HT1080 (cell line): ENCODE data around the gene KIF2C. TPM values are rescaled to one million over a fixed set of nuclear protein-coding genes. Genes with fewer than 3 reads are reported as not detected.
"Not testable (repeated sequence)": the region's sequence is repeated elsewhere in the genome, so short reads cannot be mapped to it uniquely, and the experiment has no call there.

Experiments
- DNase-seq: peaks from one replicate; pipeline ENCODE4 v3.0.0-alpha.2; 2015; ENCODE audit warnings: low read depth
- small RNA-seq: library from RNA; depleted of rRNA; stranded (forward); fragments of <200 nt; gene quantifications from one replicate; pipeline ENCODE3, GENCODE V24; 2014
- total RNA-seq: library from RNA; depleted of rRNA; stranded (reverse); fragments of >200 nt; shearing (Covaris generic); gene quantifications from 2 replicates; pipeline ENCODE4 v1.2.3, GENCODE V29; 2014; rRNA removed

Gene KIF2C
- total RNA-seq, 1 experiment from 2014 or later, result 75.6 TPM

DNA sequence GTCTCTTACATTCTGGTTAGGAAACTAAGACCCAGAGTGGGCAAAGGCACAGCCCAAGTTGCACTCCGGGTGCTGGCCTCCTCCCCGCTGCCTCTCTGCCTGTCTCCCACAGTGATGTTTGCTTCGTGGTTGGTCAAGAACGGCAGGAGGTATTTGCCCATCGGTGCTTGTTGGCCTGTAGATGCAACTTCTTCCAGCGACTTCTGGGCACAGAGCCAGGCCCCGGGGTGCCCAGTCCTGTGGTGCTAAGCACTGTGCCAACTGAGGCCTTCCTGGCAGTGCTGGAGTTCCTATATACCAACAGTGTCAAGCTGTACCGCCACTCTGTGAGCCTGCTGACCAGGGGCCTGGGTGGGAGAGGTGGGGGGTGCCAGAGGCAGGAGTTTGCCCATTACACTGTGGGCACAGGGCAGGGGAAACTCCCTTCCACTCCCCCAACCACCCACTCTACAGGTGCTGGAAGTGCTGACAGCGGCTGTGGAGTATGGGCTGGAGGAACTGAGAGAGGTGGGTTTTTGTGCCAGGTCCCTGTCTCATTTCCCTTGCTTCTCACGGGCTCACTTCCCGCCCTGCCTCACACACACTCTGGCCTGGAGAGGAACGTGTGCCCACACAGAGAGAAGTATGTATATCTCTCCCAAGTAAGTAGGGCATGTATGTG, 70.6 kb downstream of the KIF2C start:
- DNase-seq, result peak; percentile 23

GRCh38 chr1:44810762-44811105, 71.1 kb downstream of the KIF2C start:
- DNase-seq, result not testable (repeated sequence)

GRCh38 chr1:44811234-44811633, 71.6 kb downstream of the KIF2C start:
- DNase-seq, result no peak

DNA sequence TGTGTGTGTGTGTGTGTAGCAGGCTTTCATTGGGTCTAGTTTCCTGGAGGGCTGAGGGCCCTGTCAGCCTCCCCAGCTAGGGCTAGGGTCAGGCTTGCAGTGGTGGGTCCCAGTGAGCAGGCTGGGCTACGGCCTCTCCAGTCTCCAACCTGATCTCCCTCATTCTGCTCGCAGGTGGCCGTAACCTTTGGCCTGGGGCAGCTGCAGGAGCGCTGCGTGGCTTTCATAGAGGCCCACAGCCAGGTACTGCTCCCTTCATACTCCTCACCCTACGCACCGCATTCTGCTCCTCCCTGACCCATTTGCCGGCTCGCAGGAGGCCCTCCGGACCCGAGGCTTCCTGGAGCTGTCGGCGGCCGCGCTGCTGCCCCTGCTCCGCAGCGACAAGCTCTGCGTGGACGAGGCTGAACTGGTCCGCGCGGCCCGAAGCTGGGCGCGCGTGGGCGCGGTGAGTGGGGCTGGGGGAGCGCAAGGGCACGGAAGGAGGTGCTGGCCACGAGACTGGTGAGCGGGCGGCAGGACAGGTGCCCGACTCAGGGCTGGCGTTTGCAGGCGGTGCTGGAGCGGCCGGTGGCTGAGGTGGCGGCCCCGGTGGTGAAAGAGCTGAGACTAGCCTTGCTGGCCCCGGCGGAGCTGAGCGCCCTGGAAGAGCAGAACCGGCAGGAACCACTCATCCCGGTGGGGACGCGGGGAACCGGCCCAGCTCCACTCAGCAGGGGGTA, 73.3 kb downstream of the KIF2C start:
- no peak for DNase-seq

- not testable (repeated sequence) for DNase-seq
These were observed 76.3 kb downstream of the KIF2C start for GRCh38 chr1:44815926-44816325.

DNA sequence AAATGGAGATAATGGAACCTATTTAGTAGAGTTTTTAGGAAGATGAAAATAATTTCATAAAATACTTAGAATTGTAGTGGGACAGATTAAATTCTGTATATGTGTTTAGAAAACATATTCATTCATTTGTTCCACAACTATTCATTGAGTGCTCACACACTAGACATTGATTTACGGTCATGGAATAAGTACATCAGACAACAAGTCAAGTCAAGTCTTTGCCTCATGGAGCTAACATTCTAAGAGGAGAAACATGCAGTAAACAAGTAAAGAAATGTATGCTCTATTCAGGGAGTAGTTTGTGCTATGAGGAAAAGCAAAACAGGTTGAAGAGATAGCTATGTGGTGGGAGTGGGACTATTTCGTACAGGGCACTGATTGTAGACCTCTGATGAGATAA, 77.7 kb downstream of the KIF2C start:
- no peak for DNase-seq

Small RNA genes lying within 50 kb of the gene (small RNA-seq; reads per million reads assigned to genes)
- gene RNU5D-1 (356 reads per million, percentile 98 among the genes with 10 or more reads in this experiment), gene RNU5F-1 (324 reads per million, percentile 97 among the genes with 10 or more reads in this experiment), gene SNORD38A (146 reads per million, percentile 96 among the genes with 10 or more reads in this experiment), gene SNORD38B (not detected), gene SNORD46 (2,521 reads per million, percentile 99 among the genes with 10 or more reads in this experiment), gene SNORD55 (not detected)

Other genes with a start within 250 kb of the KIF2C start
- gene TMEM53, start 65.4 kb upstream of the KIF2C start, total RNA-seq, result 3.9 and 4.2 TPM in 2 replicates
- not detected in 2 replicates for gene ARMH1, start 65.1 kb upstream of the KIF2C start, total RNA-seq
- not detected in 2 replicates for gene RNU5D-1, start 8.7 kb upstream of the KIF2C start, total RNA-seq
- 2,959 and 3,013 TPM in 2 replicates for gene RPS8, start 35.7 kb downstream of the KIF2C start, total RNA-seq
- not detected in 2 replicates for gene BEST4, start 48.3 kb downstream of the KIF2C start, total RNA-seq
- gene PLK3, start 60.5 kb downstream of the KIF2C start, total RNA-seq, result 26.7 and 28.3 TPM in 2 replicates
- not detected in 2 replicates for gene DYNLT4, start 67.5 kb downstream of the KIF2C start, total RNA-seq
- gene BTBD19, start 68.7 kb downstream of the KIF2C start, total RNA-seq, result 2.9 and 3.6 TPM in 2 replicates
- not detected in 2 replicates for gene PTCH2, start 103.4 kb downstream of the KIF2C start, total RNA-seq
- 30.5 and 31.0 TPM in 2 replicates for gene EIF2B3, start 246.8 kb downstream of the KIF2C start, total RNA-seq